ENCODE data around the gene ALX3. TPM values are rescaled to one million over a fixed set of nuclear protein-coding genes. Genes with fewer than 3 reads are reported as not detected.

The ALX3 gene
- total RNA-seq, 4 donors from 2014 or later, result not detected

GRCh38 chr1:110098222-110099026 is 28.0 kb upstream of the ALX3 start:
- TF ChIP-seq CTCF (IDR thresholded peaks at IDR 0.05; ENCODE audit: low read depth), result no peak

GRCh38 chr1:110097507-110098221 is 27.2 kb upstream of the ALX3 start:
- TF ChIP-seq CTCF (IDR thresholded peaks at IDR 0.05; ENCODE audit: low read depth), result no peak

GRCh38 chr1:110094931-110095654 is 24.6 kb upstream of the ALX3 start:
- no peak for TF ChIP-seq CTCF (IDR thresholded peaks at IDR 0.05; ENCODE audit: low read depth)

DNA sequence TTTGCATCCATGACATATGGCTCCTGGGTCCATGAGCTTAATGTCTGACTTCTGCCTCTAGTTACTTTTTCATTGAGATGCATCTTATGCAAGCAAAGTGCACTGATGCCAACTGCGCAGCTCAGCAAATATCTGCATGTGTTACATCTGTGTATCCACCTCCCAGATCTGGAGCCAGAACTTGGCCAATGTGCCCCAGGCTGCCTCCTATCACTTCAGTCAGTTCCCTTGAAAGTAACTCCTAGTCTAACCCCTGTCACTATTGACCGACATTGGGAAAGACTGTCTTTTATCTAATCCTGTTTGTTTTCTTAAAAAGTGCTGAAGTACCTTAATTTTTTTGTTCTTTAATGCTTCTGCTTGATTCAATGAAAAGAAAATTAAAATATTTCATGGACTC is 22.5 kb upstream of the ALX3 start:
- TF ChIP-seq CTCF (IDR thresholded peaks at IDR 0.05; ENCODE audit: low read depth), result no peak

GRCh38 chr1:110091791-110092190 is 21.3 kb upstream of the ALX3 start:
- no peak for TF ChIP-seq CTCF (IDR thresholded peaks at IDR 0.05; ENCODE audit: low read depth)

DNA sequence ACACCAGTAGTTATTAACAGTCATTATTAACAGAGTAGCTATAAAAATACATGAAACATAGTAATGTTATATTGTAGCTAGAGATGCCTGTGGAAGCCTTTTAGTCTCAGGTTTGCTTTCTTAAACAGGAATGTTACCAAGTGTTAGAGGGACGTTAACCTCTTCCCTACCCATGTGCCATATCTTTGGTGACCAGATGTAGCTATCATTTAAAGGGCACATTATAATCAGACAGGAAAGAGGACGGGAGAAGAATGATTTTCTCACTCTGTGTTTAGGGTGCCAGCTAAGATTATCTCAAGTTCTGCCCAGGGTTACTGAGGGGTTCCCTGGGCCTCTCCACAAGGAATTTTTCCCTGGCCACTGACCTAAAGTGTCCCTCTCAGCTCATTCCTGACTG is 20.9 kb upstream of the ALX3 start:
- no peak for TF ChIP-seq CTCF (IDR thresholded peaks at IDR 0.05; ENCODE audit: low read depth)

All from subcutaneous adipose tissue (tissue), 4 donors.